HepG2 (cell line): ENCODE results near the gene DENND5B. TPM values are rescaled to one million over a fixed set of nuclear protein-coding genes. Genes with fewer than 3 reads are reported as not detected.
A peak's percentile ranks its signal among the peaks of the same experiment; 100 is the strongest.

Experiments
- ATAC-seq: fragments of 200-7000 bp; cut with Tn5 transposase; 3 replicates; pipeline ENCODE4 v1.9.1; 2020; ENCODE audit warnings: mild to moderate bottlenecking, moderate library complexity
- BruUV-seq: library from RNA; stranded (reverse); fragments of 400-500 nt; replicated peaks from 2 replicates; lab custom pipeline; 2021; lab: Mats Ljungman, UMichigan
- CTCF ChIA-PET: fragments of 300-600 bp; formaldehyde crosslinking; extraction: SDS; loops from one replicate; lab custom pipeline; 2021; ENCODE audit warnings: low total read pairs, inconsistent platforms, low intra/inter-chr PET ratio; lab: Yijun Ruan, JAX
- POLR2A ChIA-PET: fragments of 350-600 bp; sonication (Branson Sonifier 250); formaldehyde crosslinking; loops from one replicate; lab custom pipeline; 2020; ENCODE audit warnings: antibody characterized with exemption, inconsistent platforms; lab: Yijun Ruan, JAX
- DNase-seq: peaks from one replicate; pipeline ENCODE4 v3.0.0-alpha.2; 2015; ENCODE audit warnings: low spot score
- FAIRE-seq: peaks from 3 replicates; lab custom pipeline; 2011; peaks lifted over from hg19 to GRCh38; lab: Jason Lieb, UNC
- H2AFZ ChIP-seq: one replicate; pipeline ENCODE4 v1.6.1; 2011; ENCODE audit warnings: low read length, inconsistent platforms
- H3K27ac ChIP-seq: fragments of 300-600 bp; 3 replicates; pipeline ENCODE4 v1.8.0; 2011; ENCODE audit warnings: mixed run types, mild to moderate bottlenecking, mixed read lengths, low read length, inconsistent platforms; ENCODE audit not compliant: insufficient read depth; ENCODE audit errors: extremely low read length
- H3K27me3 ChIP-seq, 2 experiments: fragments of 200-600 bp in 1 of 2; 2 replicates in 1 of 2; 3 replicates in 1 of 2; pipeline versions ENCODE4 v1.6.0 to v1.8.0; 2011; ENCODE audit warnings: low read length in 2 of 2, mild to moderate bottlenecking in 2 of 2, moderate library complexity in 2 of 2, inconsistent platforms in 1 of 2; ENCODE audit not compliant: insufficient read depth in 2 of 2, control insufficient read depth in 1 of 2
- H3K36me3 ChIP-seq, 2 experiments: fragments of 200-600 bp in 1 of 2; replicated peaks in 1 of 2; 2 replicates in 1 of 2; 3 replicates in 1 of 2; pipeline versions ENCODE4 v1.5.1 to v1.8.0; 2011; ENCODE audit warnings: low read length in 2 of 2, inconsistent platforms in 1 of 2; ENCODE audit not compliant: insufficient read depth in 2 of 2, control insufficient read depth in 1 of 2
- H3K4me1 ChIP-seq: 2 replicates; pipeline ENCODE4 v1.5.1; 2012; ENCODE audit warnings: low read length, inconsistent platforms; ENCODE audit not compliant: insufficient read depth
- H3K4me2 ChIP-seq: 2 replicates; pipeline ENCODE4 v1.6.0; 2011; ENCODE audit warnings: low read depth, low read length, inconsistent platforms
- H3K4me3 ChIP-seq, 3 experiments: fragments of 200-600 bp in 1 of 3; sonication (generic), shearing (Covaris generic) in 1 of 3; replicated peaks in 1 of 3; 2 replicates each; pipeline ENCODE4 v1.5.1; 2011 to 2016; ENCODE audit warnings: low read length in 3 of 3, inconsistent platforms in 2 of 3, low read depth in 2 of 3, mild to moderate bottlenecking in 2 of 3, control low read depth in 1 of 3, mixed read lengths in 1 of 3; ENCODE audit not compliant: insufficient read depth in 1 of 3
- H3K79me2 ChIP-seq: one replicate; pipeline ENCODE4 v1.6.1; 2011; ENCODE audit warnings: low read length, inconsistent platforms; ENCODE audit not compliant: insufficient read depth
- H3K9ac ChIP-seq: 2 replicates; pipeline ENCODE4 v1.6.0; 2011; ENCODE audit warnings: mild to moderate bottlenecking, low read depth, low read length, inconsistent platforms; ENCODE audit not compliant: insufficient read depth
- H3K9me3 ChIP-seq: 2 replicates; pipeline ENCODE4 v1.5.1; 2012; ENCODE audit warnings: mild to moderate bottlenecking, low read length
- H4K20me1 ChIP-seq: 2 replicates; pipeline ENCODE4 v1.6.0; 2011; ENCODE audit warnings: inconsistent platforms, mild to moderate bottlenecking, low read length, moderate library complexity; ENCODE audit not compliant: insufficient read depth
- GLI4 ChIP-seq: sonication (generic); formaldehyde crosslinking; IDR thresholded peaks from 2 replicates; pipeline ENCODE4 v1.5.1; 2020; ENCODE audit warnings: missing genetic modification reagents, mild to moderate bottlenecking, moderate library complexity, borderline replicate concordance
- IKZF1 ChIP-seq: fragments of 450-650 bp; IDR thresholded peaks from 2 replicates; pipeline ENCODE4 v1.7.1; 2016
- POLR2G ChIP-seq: fragments of 200-400 bp; formaldehyde crosslinking; IDR thresholded peaks from 2 replicates; pipeline ENCODE4 v1.6.1; 2018; ENCODE audit warnings: mild to moderate bottlenecking, low read depth, low read length, moderate library complexity
- RBM39 ChIP-seq: fragments of 200-400 bp; formaldehyde crosslinking; IDR thresholded peaks from one replicate; pipeline ENCODE4 v1.6.1; 2018; ENCODE audit warnings: antibody characterized with exemption, mild to moderate bottlenecking, low read depth, low read length; ENCODE audit not compliant: poor library complexity, severe bottlenecking
- SAP130 ChIP-seq: IDR thresholded peaks from 2 replicates; pipeline ENCODE4 v1.6.1; 2016; ENCODE audit warnings: low read depth
- SOX13 ChIP-seq, 3 experiments: fragments of 450-650 bp in 1 of 3; sonication (generic) in 1 of 3; formaldehyde crosslinking in 1 of 3; IDR thresholded peaks in 2 of 3; conservative IDR thresholded peaks in 1 of 3; 2 replicates each; pipeline versions ENCODE4 v1.5.0 to v1.6.1; 2016 to 2020; ENCODE audit warnings: antibody characterized with exemption in 1 of 3, mild to moderate bottlenecking in 1 of 3, missing compliant biosample characterization in 1 of 3, missing genetic modification reagents in 1 of 3, moderate library complexity in 1 of 3
- SUZ12 ChIP-seq: fragments of 150-350 bp; IDR thresholded peaks from 2 replicates; pipeline ENCODE4 v1.6.1; 2014; ENCODE audit warnings: low read depth, low read length
- TEAD3 ChIP-seq: optimal IDR thresholded peaks from 2 replicates; pipeline ENCODE3; 2016; ENCODE audit warnings: borderline replicate concordance
- ZNF451 ChIP-seq: sonication (generic); formaldehyde crosslinking; IDR thresholded peaks from 2 replicates; pipeline ENCODE4 v1.5.0; 2020; ENCODE audit warnings: mild to moderate bottlenecking, missing genetic modification reagents
- ZNF737 ChIP-seq: sonication (generic); formaldehyde crosslinking; IDR thresholded peaks from 2 replicates; pipeline ENCODE4 v1.5.0; 2020; ENCODE audit warnings: missing genetic modification reagents, mild to moderate bottlenecking, borderline replicate concordance
- in situ Hi-C: cut with HindIII; loops from 2 replicates; pipeline ENCODE4 v1.10.0; 2017; ENCODE audit warnings: low pct_unique_long_range_greater_than_20kb; ENCODE audit not compliant: extremely low pct_ligation_motif_present
- intact Hi-C: fragments of 100-400 bp; cut with micrococcal nuclease; formaldehyde crosslinking; loops from one replicate; pipeline ENCODE4 v1.10.0; 2022; ENCODE audit not compliant: unreplicated experiment
- polyA plus RNA-seq, 8 experiments: library from polyadenylated mRNA; depleted of rRNA in 3 of 8; stranded (reverse) in 7 of 8; unstranded in 1 of 8; fragments of >200 nt; fragmentation: Illumina TruSeq in 4 of 8; extraction: Trizol in 4 of 8; gene quantifications; 2 replicates each; pipeline versions ENCODE4 v1.2.1 to v1.2.3, GENCODE V29; 2011 to 2016; ENCODE audit warnings: low read depth in 4 of 8, missing spikeins in 1 of 8, mixed read lengths in 1 of 8; ENCODE audit not compliant: insufficient read depth in 1 of 8
- total RNA-seq, 5 experiments: library from RNA; depleted of rRNA; stranded (reverse); fragments of >200 nt; fragmentation: Illumina TruSeq; extraction: Trizol; gene quantifications; 2 replicates each; pipeline ENCODE4 v1.2.3, GENCODE V29; 2016; ENCODE audit warnings: low read depth in 1 of 5
- TF ChIP-seq, protein P1 (sequence below): fragments of 450-650 bp; IDR thresholded peaks from 2 replicates; pipeline ENCODE4 v1.6.1; 2016
- TF ChIP-seq, protein P2 (sequence below): sonication (generic); formaldehyde crosslinking; IDR thresholded peaks from 2 replicates; pipeline ENCODE4 v1.5.1; 2020; ENCODE audit warnings: mild to moderate bottlenecking, missing genetic modification reagents, borderline replicate concordance
- TF ChIP-seq, protein P3 (sequence below), 2 experiments: sonication (generic) in 1 of 2; formaldehyde crosslinking in 1 of 2; IDR thresholded peaks; 2 replicates each; pipeline versions ENCODE4 v1.4.0 to v1.6.1; 2018 to 2020; ENCODE audit warnings: missing genetic modification reagents in 2 of 2, borderline replicate concordance in 1 of 2, low read depth in 1 of 2, mild to moderate bottlenecking in 1 of 2, missing biosample characterization in 1 of 2

The DENND5B gene
- total and polyA plus RNA-seq, 2 of the 13 experiments (the other 11 are each of a cell fraction or from before 2014, with no cell fraction given): 14.7 to 18.7 TPM

DNA sequence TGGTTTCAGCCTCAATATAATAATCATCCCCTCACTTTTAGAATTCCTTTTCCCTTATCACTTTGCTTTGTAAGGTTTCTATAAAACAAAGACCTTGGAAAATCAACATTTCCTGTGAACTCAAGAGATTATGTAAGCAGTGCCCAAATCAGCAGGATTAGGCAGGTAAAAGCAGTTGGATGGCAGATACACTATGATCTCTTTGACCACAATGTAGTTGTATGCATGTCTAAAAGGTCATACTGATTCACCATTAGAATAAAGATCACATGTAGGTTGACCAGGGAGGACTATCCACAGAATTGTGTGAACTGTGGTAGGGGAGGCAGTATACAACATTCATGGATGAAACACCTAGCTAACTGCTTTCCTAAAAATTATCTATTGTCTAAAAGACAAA lies 57.5 kb downstream of the DENND5B start:
- FAIRE-seq: no peak
- Histone ChIP-seq H3K4me2 (peak overlapping the region; percentile 30; the same call in 1 of the 2 replicates), H3K36me3 (no peaks in the 10 kb centered on the region), H3K4me1 (peaks cover 27% of the 10 kb centered on the region), H4K20me1 (0 out of 2 replicates have a peak, but pooled peaks cover 7% of the 10 kb centered on the region), H3K27me3 (no peaks in the 10 kb centered on the region), H2AFZ (no peak overlapping the region), H3K9ac (no peak overlapping the region), H3K27ac (no peak overlapping the region), H3K9me3 (no peaks in the 10 kb centered on the region), H3K79me2 (peaks cover 74% of the 10 kb centered on the region), H3K4me3 (no peak overlapping the region)
- ChIA-PET CTCF (no interaction called here), POLR2A (no interaction called here)
- intact Hi-C loops: no loop called here
- DNase-seq: peak; percentile 54
- BruUV-seq: no TSS peak
- in situ Hi-C loops: no loop called here
- ATAC-seq: peak; percentile 58; the same call in 2 of the 3 replicates
- TF ChIP-seq IKZF1 (no peak), SUZ12 (no peak), SOX13 (IDR thresholded peaks at IDR 0.05) (no peak), SOX13 (CRISPR knock-in tag; conservative IDR thresholded peaks at IDR 0.05 in 1 of 2, IDR thresholded peaks at IDR 0.05 in 1 of 2) (peak in 1 of 2 experiments; percentile 69; a peak in 1 of 4 replicates), GLI4 (CRISPR knock-in tag) (no peak), ZNF451 (CRISPR knock-in tag) (no peak), RBM39 (no peak), TEAD3 (CRISPR knock-in tag) (no peak), POLR2G (no peak), ZNF737 (CRISPR knock-in tag) (no peak), SAP130 (CRISPR knock-in tag) (peak; percentile 37; the same call in 1 of the 2 replicates)
- TF ChIP-seq, protein P1, sequence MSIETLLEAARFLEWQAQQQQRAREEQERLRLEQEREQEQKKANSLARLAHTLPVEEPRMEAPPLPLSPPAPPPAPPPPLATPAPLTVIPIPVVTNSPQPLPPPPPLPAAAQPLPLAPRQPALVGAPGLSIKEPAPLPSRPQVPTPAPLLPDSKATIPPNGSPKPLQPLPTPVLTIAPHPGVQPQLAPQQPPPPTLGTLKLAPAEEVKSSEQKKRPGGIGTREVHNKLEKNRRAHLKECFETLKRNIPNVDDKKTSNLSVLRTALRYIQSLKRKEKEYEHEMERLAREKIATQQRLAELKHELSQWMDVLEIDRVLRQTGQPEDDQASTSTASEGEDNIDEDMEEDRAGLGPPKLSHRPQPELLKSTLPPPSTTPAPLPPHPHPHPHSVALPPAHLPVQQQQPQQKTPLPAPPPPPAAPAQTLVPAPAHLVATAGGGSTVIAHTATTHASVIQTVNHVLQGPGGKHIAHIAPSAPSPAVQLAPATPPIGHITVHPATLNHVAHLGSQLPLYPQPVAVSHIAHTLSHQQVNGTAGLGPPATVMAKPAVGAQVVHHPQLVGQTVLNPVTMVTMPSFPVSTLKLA: no peak
- TF ChIP-seq, protein P2, sequence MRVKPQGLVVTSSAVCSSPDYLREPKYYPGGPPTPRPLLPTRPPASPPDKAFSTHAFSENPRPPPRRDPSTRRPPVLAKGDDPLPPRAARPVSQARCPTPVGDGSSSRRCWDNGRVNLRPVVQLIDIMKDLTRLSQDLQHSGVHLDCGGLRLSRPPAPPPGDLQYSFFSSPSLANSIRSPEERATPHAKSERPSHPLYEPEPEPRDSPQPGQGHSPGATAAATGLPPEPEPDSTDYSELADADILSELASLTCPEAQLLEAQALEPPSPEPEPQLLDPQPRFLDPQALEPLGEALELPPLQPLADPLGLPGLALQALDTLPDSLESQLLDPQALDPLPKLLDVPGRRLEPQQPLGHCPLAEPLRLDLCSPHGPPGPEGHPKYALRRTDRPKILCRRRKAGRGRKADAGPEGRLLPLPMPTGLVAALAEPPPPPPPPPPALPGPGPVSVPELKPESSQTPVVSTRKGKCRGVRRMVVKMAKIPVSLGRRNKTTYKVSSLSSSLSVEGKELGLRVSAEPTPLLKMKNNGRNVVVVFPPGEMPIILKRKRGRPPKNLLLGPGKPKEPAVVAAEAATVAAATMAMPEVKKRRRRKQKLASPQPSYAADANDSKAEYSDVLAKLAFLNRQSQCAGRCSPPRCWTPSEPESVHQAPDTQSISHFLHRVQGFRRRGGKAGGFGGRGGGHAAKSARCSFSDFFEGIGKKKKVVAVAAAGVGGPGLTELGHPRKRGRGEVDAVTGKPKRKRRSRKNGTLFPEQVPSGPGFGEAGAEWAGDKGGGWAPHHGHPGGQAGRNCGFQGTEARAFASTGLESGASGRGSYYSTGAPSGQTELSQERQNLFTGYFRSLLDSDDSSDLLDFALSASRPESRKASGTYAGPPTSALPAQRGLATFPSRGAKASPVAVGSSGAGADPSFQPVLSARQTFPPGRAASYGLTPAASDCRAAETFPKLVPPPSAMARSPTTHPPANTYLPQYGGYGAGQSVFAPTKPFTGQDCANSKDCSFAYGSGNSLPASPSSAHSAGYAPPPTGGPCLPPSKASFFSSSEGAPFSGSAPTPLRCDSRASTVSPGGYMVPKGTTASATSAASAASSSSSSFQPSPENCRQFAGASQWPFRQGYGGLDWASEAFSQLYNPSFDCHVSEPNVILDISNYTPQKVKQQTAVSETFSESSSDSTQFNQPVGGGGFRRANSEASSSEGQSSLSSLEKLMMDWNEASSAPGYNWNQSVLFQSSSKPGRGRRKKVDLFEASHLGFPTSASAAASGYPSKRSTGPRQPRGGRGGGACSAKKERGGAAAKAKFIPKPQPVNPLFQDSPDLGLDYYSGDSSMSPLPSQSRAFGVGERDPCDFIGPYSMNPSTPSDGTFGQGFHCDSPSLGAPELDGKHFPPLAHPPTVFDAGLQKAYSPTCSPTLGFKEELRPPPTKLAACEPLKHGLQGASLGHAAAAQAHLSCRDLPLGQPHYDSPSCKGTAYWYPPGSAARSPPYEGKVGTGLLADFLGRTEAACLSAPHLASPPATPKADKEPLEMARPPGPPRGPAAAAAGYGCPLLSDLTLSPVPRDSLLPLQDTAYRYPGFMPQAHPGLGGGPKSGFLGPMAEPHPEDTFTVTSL: no peak
- TF ChIP-seq, protein P3, sequence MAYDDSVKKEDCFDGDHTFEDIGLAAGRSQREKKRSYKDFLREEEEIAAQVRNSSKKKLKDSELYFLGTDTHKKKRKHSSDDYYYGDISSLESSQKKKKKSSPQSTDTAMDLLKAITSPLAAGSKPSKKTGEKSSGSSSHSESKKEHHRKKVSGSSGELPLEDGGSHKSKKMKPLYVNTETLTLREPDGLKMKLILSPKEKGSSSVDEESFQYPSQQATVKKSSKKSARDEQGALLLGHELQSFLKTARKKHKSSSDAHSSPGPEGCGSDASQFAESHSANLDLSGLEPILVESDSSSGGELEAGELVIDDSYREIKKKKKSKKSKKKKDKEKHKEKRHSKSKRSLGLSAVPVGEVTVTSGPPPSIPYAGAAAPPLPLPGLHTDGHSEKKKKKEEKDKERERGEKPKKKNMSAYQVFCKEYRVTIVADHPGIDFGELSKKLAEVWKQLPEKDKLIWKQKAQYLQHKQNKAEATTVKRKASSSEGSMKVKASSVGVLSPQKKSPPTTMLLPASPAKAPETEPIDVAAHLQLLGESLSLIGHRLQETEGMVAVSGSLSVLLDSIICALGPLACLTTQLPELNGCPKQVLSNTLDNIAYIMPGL (CRISPR knock-in tag; IDR thresholded peaks at IDR 0.05; ENCODE audit: borderline replicate concordance in 1 of 2, low read depth in 1 of 2): no peak
